ENCODE data around the gene IGBP1.

GRCh38 chrX:70096052-70096451 lies 37.2 kb upstream of the IGBP1 start:
- TF ChIP-seq POLR2A (IDR thresholded peaks at IDR 0.05) (no peak), CTCF (IDR thresholded peaks at IDR 0.05) (no peak)
